ENCODE measurements around the gene METTL13.

METTL13 gene

GRCh38 chr1:171841050-171841910, 59.8 kb downstream of the METTL13 start, which contains the start of gene DNM3 (continued):
- no peak for TF ChIP-seq ZNF548 (tag by site-specific recombination; IDR thresholded peaks at IDR 0.05)

- H3K27ac ChIP-seq (ENCODE audit: extremely low read depth, low read depth, low read length), result no peak overlapping the region; the same call in 1 of the 2 replicates
- ChIA-PET POLR2A (interaction anchor here (0.6 to 1.7 kb wide), 11 partner anchors 11 to 690 kb away, joined by 3 to 13 read pairs (median 4); partner anchors contain the start of gene METTL13), CTCF (interaction anchor here (0.6 to 2.2 kb wide), 9 partner anchors 16 to 557 kb away, joined by 3 to 15 read pairs (median 4); no protein-coding TSS in a partner anchor)
- H3K36me3 ChIP-seq (ENCODE audit: control insufficient read depth in 2 of 2, insufficient read depth in 1 of 2, low read length in 2 of 2), result no peaks in the 10 kb centered on the region
- peak overlapping the region; percentile 95 for H3K4me3 ChIP-seq (ENCODE audit: low read depth, low read length)
- H3K9me3 ChIP-seq (ENCODE audit: control insufficient read depth, insufficient read depth, low read depth, low read length), result no peaks in the 10 kb centered on the region
- no peaks in the 10 kb centered on the region for H3K4me1 ChIP-seq (ENCODE audit: control insufficient read depth, insufficient read depth, low read length)
- TF ChIP-seq ZNF426 (tag by site-specific recombination; IDR thresholded peaks at IDR 0.05) (no peak), ZBTB17 (tag by site-specific recombination; IDR thresholded peaks at IDR 0.05) (0 out of 2 replicates have a peak, but pooled peaks have one; percentile 22), OVOL3 (tag by site-specific recombination; IDR thresholded peaks at IDR 0.05) (no peak), GLIS1 (tag by site-specific recombination; IDR thresholded peaks at IDR 0.05) (peak; percentile 58; the same call in 1 of the 2 replicates), GFI1B (tag by site-specific recombination; IDR thresholded peaks at IDR 0.05) (no peak), ZNF148 (tag by site-specific recombination; IDR thresholded peaks at IDR 0.05; ENCODE audit: borderline replicate concordance) (no peak), ZSCAN30 (tag by site-specific recombination; IDR thresholded peaks at IDR 0.05) (peak; percentile 94), PRDM1 (tag by site-specific recombination; IDR thresholded peaks at IDR 0.05) (peak; percentile 61), GLIS2 (tag by site-specific recombination; IDR thresholded peaks at IDR 0.05) (peak; percentile 90), ZNF501 (tag by site-specific recombination; IDR thresholded peaks at IDR 0.05) (0 out of 2 replicates have a peak, but pooled peaks have one; percentile 1), ZNF518A (tag by site-specific recombination; conservative IDR thresholded peaks at IDR 0.05; ENCODE audit: low read depth) (no peak), SALL2 (tag by site-specific recombination; IDR thresholded peaks at IDR 0.05; ENCODE audit: borderline replicate concordance) (no peak), ZNF398 (tag by site-specific recombination; IDR thresholded peaks at IDR 0.05) (peak; percentile 68; the same call in 1 of the 2 replicates), ZNF335 (tag by site-specific recombination; conservative IDR thresholded peaks at IDR 0.05) (peak; percentile 98), ZNF2 (tag by site-specific recombination; IDR thresholded peaks at IDR 0.05) (0 out of 2 replicates have a peak, but pooled peaks have one; percentile 13), WT1 (tag by site-specific recombination; IDR thresholded peaks at IDR 0.05) (no peak), PATZ1 (tag by site-specific recombination; IDR thresholded peaks at IDR 0.05) (peak; percentile 79), ZIC2 (tag by site-specific recombination; IDR thresholded peaks at IDR 0.05) (no peak)
- TF ChIP-seq, protein P1, sequence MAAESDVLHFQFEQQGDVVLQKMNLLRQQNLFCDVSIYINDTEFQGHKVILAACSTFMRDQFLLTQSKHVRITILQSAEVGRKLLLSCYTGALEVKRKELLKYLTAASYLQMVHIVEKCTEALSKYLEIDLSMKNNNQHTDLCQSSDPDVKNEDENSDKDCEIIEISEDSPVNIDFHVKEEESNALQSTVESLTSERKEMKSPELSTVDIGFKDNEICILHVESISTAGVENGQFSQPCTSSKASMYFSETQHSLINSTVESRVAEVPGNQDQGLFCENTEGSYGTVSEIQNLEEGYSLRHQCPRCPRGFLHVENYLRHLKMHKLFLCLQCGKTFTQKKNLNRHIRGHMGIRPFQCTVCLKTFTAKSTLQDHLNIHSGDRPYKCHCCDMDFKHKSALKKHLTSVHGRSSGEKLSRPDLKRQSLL (tag by site-specific recombination; IDR thresholded peaks at IDR 0.05), result no peak
Observed at GRCh38 chr1:171841931-171842761, 60.7 kb downstream of the METTL13 start.

Measured in HEK293 (cell line).